Activated T-cell treated with anti-CD3 and anti-CD28 coated beads for 24 hours (primary cell): Measurements from ENCODE around the gene CCDC30.

Experiments
- DNase-seq: peaks from one replicate; pipeline ENCODE4 v3.0.0-alpha.2; 2020; ENCODE audit warnings: low read depth

Gene CCDC30

DNA sequence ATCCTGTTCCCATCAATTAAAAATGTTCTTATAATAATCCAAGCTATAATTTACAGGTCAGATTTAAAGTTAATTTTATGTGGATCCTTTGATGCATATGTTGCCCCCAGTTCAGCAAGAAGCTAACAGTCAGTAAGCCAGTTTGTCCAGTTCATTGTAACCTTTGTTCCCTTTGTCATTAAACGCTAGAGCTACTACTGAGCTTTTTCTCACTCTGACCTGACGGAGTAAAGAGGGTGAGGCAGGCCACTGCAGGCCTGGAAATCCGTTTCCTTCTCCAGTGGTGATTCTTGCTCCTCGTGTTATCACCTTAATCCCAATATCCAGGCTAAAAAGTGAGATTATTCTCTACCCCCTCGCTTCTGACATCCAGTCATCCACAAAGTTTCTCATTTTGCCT, 229.4 kb downstream of the CCDC30 start:
- DNase-seq, result no peak

DNA sequence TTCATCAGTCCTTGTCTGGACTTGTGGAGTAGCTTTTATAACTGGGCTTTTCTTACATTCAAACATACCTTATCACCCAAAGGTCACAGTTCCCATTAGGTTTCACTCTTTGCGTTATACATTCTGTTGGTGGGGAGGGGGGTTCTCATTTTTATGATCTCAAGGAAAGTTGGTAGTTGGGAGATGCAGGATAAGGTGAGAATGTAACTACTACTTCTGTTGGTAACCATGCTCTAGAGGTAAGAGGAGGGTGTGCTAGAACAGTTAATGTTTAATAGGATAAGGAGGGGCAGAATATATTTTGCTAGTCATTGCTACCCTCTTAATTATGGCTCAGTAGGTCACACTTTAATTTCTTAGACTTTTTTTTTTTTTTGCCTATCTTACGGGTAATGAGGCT, 229.8 kb downstream of the CCDC30 start:
- DNase-seq, result no peak

DNA sequence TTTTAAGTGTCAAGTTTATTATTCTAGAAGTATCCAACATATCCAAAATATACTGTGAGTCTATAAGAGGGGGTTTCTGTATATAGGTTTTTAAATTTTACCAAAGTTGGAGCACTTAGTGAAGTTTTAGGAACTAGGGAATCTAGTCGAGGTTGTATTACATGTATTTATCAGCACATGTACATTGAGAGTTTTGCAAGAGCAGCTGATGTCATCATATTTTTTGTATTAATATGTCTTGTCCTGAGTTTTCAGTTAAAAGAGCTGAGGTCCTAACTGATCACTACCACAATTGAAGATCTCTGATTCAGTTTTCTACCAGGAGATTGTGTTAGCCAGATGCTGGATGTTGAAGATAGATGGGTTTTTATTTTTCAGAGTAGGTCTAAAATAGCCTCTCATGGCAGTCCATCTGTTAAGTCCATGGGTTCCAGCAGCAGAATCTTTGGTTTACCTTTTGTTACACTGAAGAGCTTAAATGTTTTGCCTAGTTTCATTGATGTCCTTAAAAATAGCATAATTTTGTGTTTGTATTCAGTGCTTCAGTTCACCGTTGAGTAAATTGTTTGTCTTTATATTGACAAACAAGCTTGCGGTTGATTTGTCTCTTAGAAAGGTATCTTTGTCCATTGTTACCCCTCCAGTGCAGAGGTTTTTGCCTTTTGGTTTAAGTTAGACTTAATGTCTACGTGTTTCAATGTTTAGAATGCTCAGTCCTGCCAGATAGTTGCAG, 235.2 kb downstream of the CCDC30 start:
- DNase-seq, result no peak

DNA sequence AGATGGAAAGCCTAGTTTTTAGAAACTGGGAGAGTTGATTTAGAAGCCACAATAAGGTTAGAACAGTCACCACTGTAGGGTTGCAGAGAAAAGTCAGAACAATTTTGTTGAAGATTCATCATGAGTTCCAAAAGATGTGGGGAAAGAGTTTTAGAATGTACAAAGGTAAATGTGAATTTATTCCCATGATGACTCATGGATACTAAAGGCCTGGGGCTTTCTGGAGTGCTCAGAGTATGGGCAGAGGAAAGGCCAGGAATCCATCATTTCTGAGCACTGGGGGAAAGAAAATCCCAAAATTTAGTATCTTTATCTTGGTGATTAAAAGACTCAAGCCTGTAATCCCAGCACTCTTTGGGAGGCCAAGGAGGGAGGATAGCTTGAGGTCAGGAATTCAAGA, 236.9 kb downstream of the CCDC30 start:
- DNase-seq, result no peak

DNA sequence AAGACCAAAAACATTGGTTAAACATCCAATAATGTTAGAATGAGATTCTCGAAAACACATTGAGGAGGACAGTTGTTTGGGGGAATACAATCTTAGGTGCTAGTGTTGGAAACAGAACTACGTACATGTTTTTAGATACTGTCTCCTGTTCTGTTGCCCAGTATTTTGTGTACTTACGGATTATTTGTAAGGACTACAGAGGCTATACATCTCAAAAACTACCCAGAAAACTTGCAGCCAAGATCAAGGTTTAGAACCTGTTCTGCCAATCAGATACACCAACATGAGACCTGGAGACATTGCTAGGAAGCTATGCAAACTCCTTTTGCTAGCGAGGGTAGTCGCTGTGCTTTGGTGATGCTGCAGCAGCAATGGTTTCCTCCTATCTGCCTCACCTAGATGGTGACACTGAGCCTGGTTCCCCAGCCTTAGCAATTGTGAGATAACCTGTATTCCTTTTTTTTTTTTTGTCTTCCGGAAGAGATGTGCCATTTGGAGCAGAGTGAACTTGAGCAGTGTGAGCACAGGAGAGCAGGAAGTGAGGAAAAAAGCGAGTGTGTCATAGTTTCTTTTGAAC, 240.9 kb downstream of the CCDC30 start:
- no peak for DNase-seq
